ENCODE data around the gene ZNF593. TPM values are rescaled to one million over a fixed set of nuclear protein-coding genes. Genes with fewer than 3 reads are reported as not detected.
A peak's percentile ranks its signal among the peaks of the same experiment; 100 is the strongest.

Gene ZNF593
- total RNA-seq, 4 donors from 2014 or later, result 18.7 to 27.2 (median 26.9) TPM; not detected in 1

- intact Hi-C loops (cut with DNase I; ENCODE audit: low total_unique reads) (no loop called here), in situ Hi-C loops (cut with MboI; ENCODE audit: low pct_ligation_motif_present in 1 of 4, low pct_unique_long_range_greater_than_20kb in 1 of 4, low sequenced_read_pairs in 3 of 4) (loop anchor here in 2 of 4 donors (25.0 kb wide), 1 partner anchor 131 kb away; the partner anchor contains the start of gene SLC30A2 (in 2 of the 2))
- Histone ChIP-seq H3K9me3 (no peaks in the 10 kb centered on the region), H3K4me1 (peaks cover 13 to 24% (median 20%) of the 10 kb centered on the region in 4 donors), H3K36me3 (no peaks in the 10 kb centered on the region), H3K27me3 (peaks cover 3% of the 10 kb centered on the region), H3K27ac (peak within 1 kb of the TSS; percentile 70 to 87 (median 78)), H3K4me3 (peak within 1 kb of the TSS; percentile 59 to 91 (median 62))
- no peak for DNase-seq
- 61% methylated on average over 5 of the region's 5 CpGs; no CpG with 5 or more reads in 1 of the 2 donors for WGBS, 2 donors (ENCODE audit: low coverage in 1 of 2)
- TF ChIP-seq POLR2AphosphoS5 (IDR thresholded peaks at IDR 0.05) (no peak), EP300 (IDR thresholded peaks at IDR 0.05; ENCODE audit: low read depth) (no peak), POLR2A (IDR thresholded peaks at IDR 0.05) (no peak)
- TF ChIP-seq, protein P1, sequence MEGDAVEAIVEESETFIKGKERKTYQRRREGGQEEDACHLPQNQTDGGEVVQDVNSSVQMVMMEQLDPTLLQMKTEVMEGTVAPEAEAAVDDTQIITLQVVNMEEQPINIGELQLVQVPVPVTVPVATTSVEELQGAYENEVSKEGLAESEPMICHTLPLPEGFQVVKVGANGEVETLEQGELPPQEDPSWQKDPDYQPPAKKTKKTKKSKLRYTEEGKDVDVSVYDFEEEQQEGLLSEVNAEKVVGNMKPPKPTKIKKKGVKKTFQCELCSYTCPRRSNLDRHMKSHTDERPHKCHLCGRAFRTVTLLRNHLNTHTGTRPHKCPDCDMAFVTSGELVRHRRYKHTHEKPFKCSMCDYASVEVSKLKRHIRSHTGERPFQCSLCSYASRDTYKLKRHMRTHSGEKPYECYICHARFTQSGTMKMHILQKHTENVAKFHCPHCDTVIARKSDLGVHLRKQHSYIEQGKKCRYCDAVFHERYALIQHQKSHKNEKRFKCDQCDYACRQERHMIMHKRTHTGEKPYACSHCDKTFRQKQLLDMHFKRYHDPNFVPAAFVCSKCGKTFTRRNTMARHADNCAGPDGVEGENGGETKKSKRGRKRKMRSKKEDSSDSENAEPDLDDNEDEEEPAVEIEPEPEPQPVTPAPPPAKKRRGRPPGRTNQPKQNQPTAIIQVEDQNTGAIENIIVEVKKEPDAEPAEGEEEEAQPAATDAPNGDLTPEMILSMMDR (IDR thresholded peaks at IDR 0.05), result no peak
Observed at GRCh38 chr1:26168410-26169197, 1.1 kb upstream of the ZNF593 start, which contains the start of gene C1orf232. Gene C1orf232, minus strand, starts transcription at chr1:26168963. Its CDS starts 464 bp downstream, at chr1:26168499.

GRCh38 chr1:26169198-26169554 is 532 bp upstream of the ZNF593 start:
- WGBS, 2 donors (ENCODE audit: low coverage in 1 of 2), result 65% methylated on average over 4 of the region's 4 CpGs; no CpG with 5 or more reads in 1 of the 2 donors
- TF ChIP-seq POLR2AphosphoS5 (IDR thresholded peaks at IDR 0.05) (no peak), POLR2A (IDR thresholded peaks at IDR 0.05) (no peak), EP300 (IDR thresholded peaks at IDR 0.05; ENCODE audit: low read depth) (no peak)
- TF ChIP-seq, protein P1 (IDR thresholded peaks at IDR 0.05), result no peak
- peak overlapping the region; percentile 70 to 87 (median 78) for H3K27ac ChIP-seq
- DNase-seq, result no peak
- H3K4me3 ChIP-seq, result peak overlapping the region in 3 of 4 donors; percentile 59 to 91 (median 59)
- intact Hi-C loops (cut with DNase I; ENCODE audit: low total_unique reads), result no loop called here
- no peaks in the 10 kb centered on the region for H3K9me3 ChIP-seq
- no peaks in the 10 kb centered on the region for H3K36me3 ChIP-seq
- in situ Hi-C loops (cut with MboI; ENCODE audit: low pct_ligation_motif_present in 1 of 4, low pct_unique_long_range_greater_than_20kb in 1 of 4, low sequenced_read_pairs in 3 of 4), result loop anchor here in 2 of 4 donors (25.0 kb wide), 1 partner anchor 132 kb away; the partner anchor contains the start of gene SLC30A2 (in 2 of the 2)
- H3K27me3 ChIP-seq, result peaks cover 3% of the 10 kb centered on the region
- peaks cover 10 to 19% (median 16%) of the 10 kb centered on the region in 4 donors for H3K4me1 ChIP-seq

GRCh38 chr1:26170472-26170821 is 739 bp downstream of the ZNF593 start:
- Histone ChIP-seq H3K27me3 (no peaks in the 10 kb centered on the region), H3K36me3 (no peaks in the 10 kb centered on the region), H3K9me3 (no peaks in the 10 kb centered on the region), H3K4me1 (peaks cover 8 to 19% (median 12%) of the 10 kb centered on the region in 4 donors), H3K27ac (peak overlapping the region; percentile 70 to 87 (median 78)), H3K4me3 (peak overlapping the region; percentile 59 to 91 (median 62))
- in situ Hi-C loops (cut with MboI; ENCODE audit: low pct_ligation_motif_present in 1 of 4, low pct_unique_long_range_greater_than_20kb in 1 of 4, low sequenced_read_pairs in 3 of 4) (loop anchor here in 2 of 4 donors (25.0 kb wide), 1 partner anchor 133 kb away; the partner anchor contains the start of gene SLC30A2 (in 2 of the 2)), intact Hi-C loops (cut with DNase I; ENCODE audit: low total_unique reads) (no loop called here)
- 64% methylated on average over 9 of the region's 9 CpGs; no CpG with 5 or more reads in 1 of the 2 donors for WGBS, 2 donors (ENCODE audit: low coverage in 1 of 2)
- no peak for DNase-seq
- TF ChIP-seq, protein P1 (IDR thresholded peaks at IDR 0.05), result no peak
- TF ChIP-seq POLR2AphosphoS5 (IDR thresholded peaks at IDR 0.05) (no peak), POLR2A (IDR thresholded peaks at IDR 0.05) (no peak), EP300 (IDR thresholded peaks at IDR 0.05; ENCODE audit: low read depth) (no peak)

Measured in transverse colon (tissue), 4 donors.